IMR-90 (cell line): ENCODE results near the gene KDSR. TPM values are rescaled to one million over a fixed set of nuclear protein-coding genes. Genes with fewer than 3 reads are reported as not detected.

Source experiments
- ATAC-seq: fragments of 200-7000 bp; cut with Tn5 transposase; 2 replicates; pipeline ENCODE4 v1.9.1; 2020; ENCODE audit warnings: low read depth, mild to moderate bottlenecking, moderate library complexity
- BruUV-seq: library from RNA; stranded (reverse); fragments of 400-500 nt; replicated peaks from 2 replicates; lab custom pipeline; 2021; lab: Mats Ljungman, UMichigan
- CTCF ChIA-PET: fragments of 300-600 bp; formaldehyde crosslinking; extraction: SDS; loops from one replicate; lab custom pipeline; 2021; ENCODE audit warnings: antibody characterized with exemption; lab: Yijun Ruan, JAX
- POLR2A ChIA-PET: fragments of 300-600 bp; sonication (Branson Sonifier 250); formaldehyde crosslinking; loops from one replicate; lab custom pipeline; 2022; ENCODE audit warnings: antibody characterized with exemption; ENCODE audit not compliant: unreplicated experiment; lab: Charles Lee
- DNase-seq: peaks from one replicate; pipeline ENCODE4 v3.0.0; 2013
- H2AFZ ChIP-seq: replicated peaks from 2 replicates; pipeline ENCODE3; 2013; ENCODE audit warnings: low read length, mild to moderate bottlenecking; ENCODE audit not compliant: poor library complexity
- H2AK5ac ChIP-seq: 2 replicates; pipeline ENCODE4 v1.6.1; 2013; ENCODE audit warnings: low read depth, low read length, inconsistent platforms
- H2AK9ac ChIP-seq: replicated peaks from 2 replicates; pipeline ENCODE3; 2013; ENCODE audit warnings: mild to moderate bottlenecking, low read depth, low read length, moderate library complexity; ENCODE audit not compliant: poor library complexity
- H2BK120ac ChIP-seq: 2 replicates; pipeline ENCODE4 v1.6.1; 2013; ENCODE audit warnings: low read depth, low read length, inconsistent platforms
- H2BK15ac ChIP-seq: 3 replicates; pipeline ENCODE4 v1.6.1; 2013; ENCODE audit warnings: low read depth, low read length, inconsistent platforms
- H2BK20ac ChIP-seq: 2 replicates; pipeline ENCODE4 v1.6.1; 2013; ENCODE audit warnings: low read depth, mild to moderate bottlenecking, inconsistent platforms, low read length, moderate library complexity
- H2BK5ac ChIP-seq: 2 replicates; pipeline ENCODE4 v1.6.1; 2013; ENCODE audit warnings: mild to moderate bottlenecking, low read depth, low read length, inconsistent platforms; ENCODE audit not compliant: poor library complexity, severe bottlenecking
- H3K14ac ChIP-seq: replicated peaks from 2 replicates; pipeline ENCODE4 v1.6.1; 2013; ENCODE audit warnings: low read depth, low read length, inconsistent platforms
- H3K18ac ChIP-seq: 2 replicates; pipeline ENCODE4 v1.6.1; 2013; ENCODE audit warnings: low read depth, low read length, control low read depth
- H3K23ac ChIP-seq: 2 replicates; pipeline ENCODE4 v1.6.1; 2013; ENCODE audit warnings: low read depth, low read length, inconsistent platforms
- H3K27ac ChIP-seq: 2 replicates; pipeline ENCODE4 v1.5.1; 2013; ENCODE audit warnings: mild to moderate bottlenecking, control low read depth, low read length; ENCODE audit not compliant: insufficient read depth
- H3K27me3 ChIP-seq: 2 replicates; pipeline ENCODE4 v1.6.1; 2013; ENCODE audit warnings: low read length; ENCODE audit not compliant: control insufficient read depth, insufficient read depth
- H3K36me3 ChIP-seq: 2 replicates; pipeline ENCODE4 v1.6.1; 2013; ENCODE audit warnings: low read length, mixed read lengths; ENCODE audit not compliant: control insufficient read depth, insufficient read depth
- H3K4ac ChIP-seq: 2 replicates; pipeline ENCODE4 v1.6.1; 2013; ENCODE audit warnings: low read depth, low read length, inconsistent platforms
- H3K4me1 ChIP-seq: 2 replicates; pipeline ENCODE4 v1.6.1; 2013; ENCODE audit warnings: low read length, mixed read lengths; ENCODE audit not compliant: control insufficient read depth, insufficient read depth
- H3K4me2 ChIP-seq: 2 replicates; pipeline ENCODE4 v1.6.1; 2013; ENCODE audit warnings: low read depth, mild to moderate bottlenecking, control low read depth, low read length, moderate library complexity
- H3K4me3 ChIP-seq: 2 replicates; pipeline ENCODE4 v1.5.1; 2013; ENCODE audit warnings: low read depth, mild to moderate bottlenecking, control low read depth, low read length, moderate library complexity; ENCODE audit not compliant: insufficient read depth
- H3K56ac ChIP-seq: 2 replicates; pipeline ENCODE4 v1.6.1; 2013; ENCODE audit warnings: low read length, inconsistent platforms; ENCODE audit not compliant: insufficient read depth; ENCODE audit errors: extremely low read depth
- H3K79me1 ChIP-seq, 2 experiments: 2 replicates each; pipeline ENCODE4 v1.6.1; 2013; ENCODE audit warnings: low read length in 2 of 2, inconsistent platforms in 1 of 2, low read depth in 1 of 2
- H3K9ac ChIP-seq: 2 replicates; pipeline ENCODE4 v1.6.1; 2013; ENCODE audit warnings: low read depth, low read length, control low read depth
- H3K9me1 ChIP-seq: 2 replicates; pipeline ENCODE4 v1.6.1; 2013; ENCODE audit warnings: low read length, inconsistent platforms; ENCODE audit not compliant: insufficient read depth
- H3K9me3 ChIP-seq: 2 replicates; pipeline ENCODE4 v1.6.1; 2013; ENCODE audit warnings: low read length; ENCODE audit not compliant: control insufficient read depth, insufficient read depth
- H4K20me1 ChIP-seq: 2 replicates; pipeline ENCODE4 v1.6.1; 2013; ENCODE audit warnings: low read length, inconsistent platforms; ENCODE audit not compliant: insufficient read depth
- H4K5ac ChIP-seq: 2 replicates; pipeline ENCODE4 v1.6.1; 2013; ENCODE audit warnings: mild to moderate bottlenecking, low read depth, low read length, control low read depth
- H4K8ac ChIP-seq, 2 experiments: 2 replicates each; pipeline ENCODE4 v1.6.1; 2013; ENCODE audit warnings: low read depth in 2 of 2, low read length in 2 of 2, control low read depth in 1 of 2, inconsistent platforms in 1 of 2
- H4K91ac ChIP-seq: 2 replicates; pipeline ENCODE4 v1.6.1; 2013; ENCODE audit warnings: low read depth, low read length, inconsistent platforms; ENCODE audit not compliant: insufficient read depth
- MXI1 ChIP-seq: IDR thresholded peaks from 2 replicates; pipeline ENCODE4 v1.6.1; 2012; ENCODE audit warnings: low read depth, mild to moderate bottlenecking, low read length, moderate library complexity, borderline replicate concordance
- RFX5 ChIP-seq: IDR thresholded peaks from 2 replicates; pipeline ENCODE4 v1.8.0; 2012; ENCODE audit warnings: low read depth, mild to moderate bottlenecking, low read length, moderate library complexity
- WGBS, 2 experiments: methylation state at CpG; one replicate each; pipeline versions ENCODE4 v1.1.5 to v1.1.7; 2013; ENCODE audit warnings: missing lambda C conversion rate in 2 of 2; ENCODE audit not compliant: insufficient read length in 1 of 2; ENCODE audit errors: extremely low coverage in 2 of 2; 5-methylcytosine and 5-hydroxymethylcytosine counted together
- dilution Hi-C: fragments of 300-500 bp; cut with HindIII; formaldehyde crosslinking; loops from one replicate; pipeline ENCODE4 v1.14.3; 2018; ENCODE audit warnings: low sequenced_read_pairs; ENCODE audit not compliant: unreplicated experiment
- in situ Hi-C: fragments of 300-500 bp; cut with MboI; formaldehyde crosslinking; loops from 3 replicates; pipeline ENCODE4 v1.14.3; 2019; ENCODE audit warnings: low sequenced_read_pairs, inconsistent platforms, mixed read lengths
- intact Hi-C: fragments of 100-400 bp; cut with micrococcal nuclease; formaldehyde crosslinking; loops from 2 replicates; pipeline ENCODE4 v1.10.0; 2022
- polyA plus RNA-seq, 3 experiments: library from polyadenylated mRNA; depleted of rRNA; stranded (reverse); fragments of >200 nt; gene quantifications; 2 replicates each; pipeline ENCODE4 v1.2.3, GENCODE V29; 2012; ENCODE audit warnings: low replicate concordance in 1 of 3
- total RNA-seq: library from RNA; depleted of rRNA; stranded (reverse); fragments of >200 nt; gene quantifications from 2 replicates; pipeline ENCODE4 v1.2.3, GENCODE V29; 2012

Gene KDSR
- total and polyA plus RNA-seq, 2 of the 4 experiments (the other 2 are of a cell fraction) = 21.5 to 21.9 TPM

DNA sequence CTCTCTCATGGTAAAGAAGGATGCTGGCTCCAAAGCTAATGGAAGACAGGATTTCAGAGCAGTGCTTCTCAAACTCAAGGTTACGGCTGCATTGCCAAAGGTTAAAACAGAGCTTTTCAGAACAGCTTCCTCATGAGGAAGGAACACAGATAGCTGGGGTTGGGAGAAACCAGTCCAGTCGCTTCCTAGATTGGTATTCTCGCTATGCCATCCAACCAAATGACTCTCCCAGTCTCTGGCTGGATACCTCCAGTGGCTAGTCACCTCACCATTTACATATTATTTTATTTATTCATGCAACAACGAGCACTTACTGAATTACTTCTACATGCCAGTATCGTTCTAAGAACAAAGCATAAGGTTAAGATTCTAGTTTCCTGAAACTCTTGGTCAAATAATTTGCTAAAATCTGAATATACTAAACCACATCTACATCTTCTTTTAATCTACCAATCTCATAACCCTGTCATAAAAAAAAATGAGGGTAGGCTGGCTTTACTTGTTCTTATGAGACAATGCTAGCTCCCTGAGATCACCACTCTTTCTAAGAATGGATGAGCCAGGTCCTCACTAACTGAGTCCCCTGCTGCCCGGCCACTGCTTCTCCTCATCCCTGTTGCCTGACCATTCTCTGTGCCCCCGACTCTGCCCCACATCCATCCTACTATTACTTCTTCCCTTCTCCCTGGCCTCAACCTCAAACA lies 20.4 kb downstream of the KDSR start:
- Histone ChIP-seq H3K36me3 (peaks cover 57% of the 10 kb centered on the region), H3K9me3 (no peaks in the 10 kb centered on the region), H3K23ac (no peak overlapping the region; the same call in 1 of the 2 replicates), H2BK15ac (no peak overlapping the region), H2BK120ac (no peak overlapping the region), H3K79me1 (peaks cover 11 to 33% of the 10 kb centered on the region in 2 experiments; a peak in 3 of 4 replicates), H3K18ac (no peak overlapping the region), H3K27me3 (no peaks in the 10 kb centered on the region), H2BK20ac (no peak overlapping the region), H3K4me3 (no peak overlapping the region), H2AK9ac (no peak overlapping the region), H4K8ac (no peak overlapping the region), H3K14ac (no peak overlapping the region), H4K5ac (no peak overlapping the region), H4K91ac (no peak overlapping the region), H3K9ac (no peak overlapping the region), H3K4ac (no peak overlapping the region), H3K9me1 (no peaks in the 10 kb centered on the region), H4K20me1 (no peaks in the 10 kb centered on the region; the same call in 1 of the 2 replicates), H2AFZ (no peak overlapping the region), H3K27ac (no peak overlapping the region), H3K56ac (no peak overlapping the region), H3K4me1 (no peaks in the 10 kb centered on the region), H3K4me2 (no peak overlapping the region), H2BK5ac (no peak overlapping the region), H2AK5ac (no peak overlapping the region)
- ATAC-seq = no peak
- in situ Hi-C loops = no loop called here
- no TSS peak for BruUV-seq
- ChIA-PET CTCF (no interaction called here), POLR2A (no interaction called here)
- no peak for TF ChIP-seq RFX5
- no peak for TF ChIP-seq MXI1
- 100% methylated on average over 1 of the region's 7 CpGs; no CpG with 5 or more reads in 1 of the 2 experiments for WGBS, 2 experiments
- dilution Hi-C loops = no loop called here
- intact Hi-C loops = no loop called here
- no peak for DNase-seq
